ENCODE data around the gene SERINC4. TPM values are rescaled to one million over a fixed set of nuclear protein-coding genes. Genes with fewer than 3 reads are reported as not detected.

SERINC4 gene
- total and polyA plus RNA-seq, 9 of the 15 experiments (the other 6 are each of a cell fraction or from before 2014, with no cell fraction given): 0.14 to 0.86 (median 0.18) TPM; not detected in 2

DNA sequence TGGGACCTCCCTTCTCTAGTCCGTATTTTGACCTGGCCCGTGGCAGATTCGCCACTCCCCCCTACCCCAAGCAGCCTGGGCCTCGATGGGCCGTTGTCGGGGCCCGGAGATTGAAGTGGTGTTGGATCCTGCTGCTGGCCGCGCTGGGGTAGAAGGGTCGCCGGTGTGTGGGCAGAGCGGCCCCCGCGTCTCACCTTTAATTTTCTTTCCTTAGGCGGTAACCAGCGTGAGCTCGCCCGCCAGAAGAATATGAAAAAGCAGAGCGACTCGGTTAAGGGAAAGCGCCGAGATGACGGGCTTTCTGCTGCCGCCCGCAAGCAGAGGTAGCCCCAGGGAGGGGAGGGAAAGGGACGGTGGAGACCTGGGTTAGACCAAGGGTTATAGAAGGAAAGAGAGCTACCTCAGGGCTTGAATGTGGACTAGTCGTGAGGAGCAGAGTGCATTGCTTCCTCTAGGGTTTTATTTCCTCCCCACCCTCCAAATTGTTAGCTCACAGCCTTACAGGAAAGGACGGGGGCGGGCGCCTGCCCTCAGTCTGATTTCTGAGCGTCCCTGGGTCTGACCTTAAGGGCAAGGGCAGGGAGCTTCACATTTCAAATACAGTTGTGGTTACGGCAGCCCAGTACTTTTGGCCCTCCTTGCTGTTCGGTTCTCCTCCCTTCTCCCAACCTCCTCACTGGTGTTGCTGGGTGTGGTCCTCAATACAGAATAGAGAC, 7.1 kb downstream of the SERINC4 start (continued):
- TF ChIP-seq, protein P1, sequence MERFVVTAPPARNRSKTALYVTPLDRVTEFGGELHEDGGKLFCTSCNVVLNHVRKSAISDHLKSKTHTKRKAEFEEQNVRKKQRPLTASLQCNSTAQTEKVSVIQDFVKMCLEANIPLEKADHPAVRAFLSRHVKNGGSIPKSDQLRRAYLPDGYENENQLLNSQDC (CRISPR knock-in tag; IDR thresholded peaks at IDR 0.05): no peak
- TF ChIP-seq, protein P2, sequence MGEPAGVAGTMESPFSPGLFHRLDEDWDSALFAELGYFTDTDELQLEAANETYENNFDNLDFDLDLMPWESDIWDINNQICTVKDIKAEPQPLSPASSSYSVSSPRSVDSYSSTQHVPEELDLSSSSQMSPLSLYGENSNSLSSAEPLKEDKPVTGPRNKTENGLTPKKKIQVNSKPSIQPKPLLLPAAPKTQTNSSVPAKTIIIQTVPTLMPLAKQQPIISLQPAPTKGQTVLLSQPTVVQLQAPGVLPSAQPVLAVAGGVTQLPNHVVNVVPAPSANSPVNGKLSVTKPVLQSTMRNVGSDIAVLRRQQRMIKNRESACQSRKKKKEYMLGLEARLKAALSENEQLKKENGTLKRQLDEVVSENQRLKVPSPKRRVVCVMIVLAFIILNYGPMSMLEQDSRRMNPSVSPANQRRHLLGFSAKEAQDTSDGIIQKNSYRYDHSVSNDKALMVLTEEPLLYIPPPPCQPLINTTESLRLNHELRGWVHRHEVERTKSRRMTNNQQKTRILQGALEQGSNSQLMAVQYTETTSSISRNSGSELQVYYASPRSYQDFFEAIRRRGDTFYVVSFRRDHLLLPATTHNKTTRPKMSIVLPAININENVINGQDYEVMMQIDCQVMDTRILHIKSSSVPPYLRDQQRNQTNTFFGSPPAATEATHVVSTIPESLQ (CRISPR knock-in tag; IDR thresholded peaks at IDR 0.05): no peak
- no peak for TF ChIP-seq MTF1 (CRISPR knock-in tag; IDR thresholded peaks at IDR 0.05; ENCODE audit: borderline replicate concordance)
- peak; percentile 61 for TF ChIP-seq RBM22 (IDR thresholded peaks at IDR 0.05; ENCODE audit: low read depth, low read length, poor library complexity, severe bottlenecking)
- TF ChIP-seq, protein P3, sequence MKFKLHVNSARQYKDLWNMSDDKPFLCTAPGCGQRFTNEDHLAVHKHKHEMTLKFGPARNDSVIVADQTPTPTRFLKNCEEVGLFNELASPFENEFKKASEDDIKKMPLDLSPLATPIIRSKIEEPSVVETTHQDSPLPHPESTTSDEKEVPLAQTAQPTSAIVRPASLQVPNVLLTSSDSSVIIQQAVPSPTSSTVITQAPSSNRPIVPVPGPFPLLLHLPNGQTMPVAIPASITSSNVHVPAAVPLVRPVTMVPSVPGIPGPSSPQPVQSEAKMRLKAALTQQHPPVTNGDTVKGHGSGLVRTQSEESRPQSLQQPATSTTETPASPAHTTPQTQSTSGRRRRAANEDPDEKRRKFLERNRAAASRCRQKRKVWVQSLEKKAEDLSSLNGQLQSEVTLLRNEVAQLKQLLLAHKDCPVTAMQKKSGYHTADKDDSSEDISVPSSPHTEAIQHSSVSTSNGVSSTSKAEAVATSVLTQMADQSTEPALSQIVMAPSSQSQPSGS (CRISPR knock-in tag; IDR thresholded peaks at IDR 0.05): no peak
- TF ChIP-seq POLR2AphosphoS5 (IDR thresholded peaks at IDR 0.05; ENCODE audit: control insufficient read depth, insufficient read depth, low read depth, low read length): no peak; the same call in 1 of the 2 replicates
- peak; percentile 65; the same call in 1 of the 2 replicates for TF ChIP-seq ZFX (CRISPR knock-in tag; IDR thresholded peaks at IDR 0.05)
- TF ChIP-seq ZNF143 (CRISPR knock-in tag; IDR thresholded peaks at IDR 0.05): 0 out of 2 replicates have a peak, but pooled peaks have one; percentile 0
- TF ChIP-seq NFYB (IDR thresholded peaks at IDR 0.05; ENCODE audit: extremely low read depth, insufficient read length): no peak
- peak; percentile 59 for TF ChIP-seq TAF1 (IDR thresholded peaks at IDR 0.05; ENCODE audit: control insufficient read depth, extremely low read depth, insufficient read depth, low read length, severe bottlenecking)
- TF ChIP-seq, protein P4, sequence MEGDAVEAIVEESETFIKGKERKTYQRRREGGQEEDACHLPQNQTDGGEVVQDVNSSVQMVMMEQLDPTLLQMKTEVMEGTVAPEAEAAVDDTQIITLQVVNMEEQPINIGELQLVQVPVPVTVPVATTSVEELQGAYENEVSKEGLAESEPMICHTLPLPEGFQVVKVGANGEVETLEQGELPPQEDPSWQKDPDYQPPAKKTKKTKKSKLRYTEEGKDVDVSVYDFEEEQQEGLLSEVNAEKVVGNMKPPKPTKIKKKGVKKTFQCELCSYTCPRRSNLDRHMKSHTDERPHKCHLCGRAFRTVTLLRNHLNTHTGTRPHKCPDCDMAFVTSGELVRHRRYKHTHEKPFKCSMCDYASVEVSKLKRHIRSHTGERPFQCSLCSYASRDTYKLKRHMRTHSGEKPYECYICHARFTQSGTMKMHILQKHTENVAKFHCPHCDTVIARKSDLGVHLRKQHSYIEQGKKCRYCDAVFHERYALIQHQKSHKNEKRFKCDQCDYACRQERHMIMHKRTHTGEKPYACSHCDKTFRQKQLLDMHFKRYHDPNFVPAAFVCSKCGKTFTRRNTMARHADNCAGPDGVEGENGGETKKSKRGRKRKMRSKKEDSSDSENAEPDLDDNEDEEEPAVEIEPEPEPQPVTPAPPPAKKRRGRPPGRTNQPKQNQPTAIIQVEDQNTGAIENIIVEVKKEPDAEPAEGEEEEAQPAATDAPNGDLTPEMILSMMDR (IDR thresholded peaks at IDR 0.05 in 2 of 3, conservative IDR thresholded peaks at IDR 0.05 in 1 of 3; ENCODE audit: insufficient read depth in 2 of 3, low read depth in 1 of 3, low read length in 3 of 3): no peak
- TF ChIP-seq PRPF4 (IDR thresholded peaks at IDR 0.05; ENCODE audit: insufficient read depth, low read depth, low read length, poor library complexity, severe bottlenecking): no peak
- TF ChIP-seq, protein P5, sequence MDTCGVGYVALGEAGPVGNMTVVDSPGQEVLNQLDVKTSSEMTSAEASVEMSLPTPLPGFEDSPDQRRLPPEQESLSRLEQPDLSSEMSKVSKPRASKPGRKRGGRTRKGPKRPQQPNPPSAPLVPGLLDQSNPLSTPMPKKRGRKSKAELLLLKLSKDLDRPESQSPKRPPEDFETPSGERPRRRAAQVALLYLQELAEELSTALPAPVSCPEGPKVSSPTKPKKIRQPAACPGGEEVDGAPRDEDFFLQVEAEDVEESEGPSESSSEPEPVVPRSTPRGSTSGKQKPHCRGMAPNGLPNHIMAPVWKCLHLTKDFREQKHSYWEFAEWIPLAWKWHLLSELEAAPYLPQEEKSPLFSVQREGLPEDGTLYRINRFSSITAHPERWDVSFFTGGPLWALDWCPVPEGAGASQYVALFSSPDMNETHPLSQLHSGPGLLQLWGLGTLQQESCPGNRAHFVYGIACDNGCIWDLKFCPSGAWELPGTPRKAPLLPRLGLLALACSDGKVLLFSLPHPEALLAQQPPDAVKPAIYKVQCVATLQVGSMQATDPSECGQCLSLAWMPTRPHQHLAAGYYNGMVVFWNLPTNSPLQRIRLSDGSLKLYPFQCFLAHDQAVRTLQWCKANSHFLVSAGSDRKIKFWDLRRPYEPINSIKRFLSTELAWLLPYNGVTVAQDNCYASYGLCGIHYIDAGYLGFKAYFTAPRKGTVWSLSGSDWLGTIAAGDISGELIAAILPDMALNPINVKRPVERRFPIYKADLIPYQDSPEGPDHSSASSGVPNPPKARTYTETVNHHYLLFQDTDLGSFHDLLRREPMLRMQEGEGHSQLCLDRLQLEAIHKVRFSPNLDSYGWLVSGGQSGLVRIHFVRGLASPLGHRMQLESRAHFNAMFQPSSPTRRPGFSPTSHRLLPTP (IDR thresholded peaks at IDR 0.05; ENCODE audit: borderline replicate concordance, extremely low read depth, insufficient read length): no peak
- TF ChIP-seq, protein P6, sequence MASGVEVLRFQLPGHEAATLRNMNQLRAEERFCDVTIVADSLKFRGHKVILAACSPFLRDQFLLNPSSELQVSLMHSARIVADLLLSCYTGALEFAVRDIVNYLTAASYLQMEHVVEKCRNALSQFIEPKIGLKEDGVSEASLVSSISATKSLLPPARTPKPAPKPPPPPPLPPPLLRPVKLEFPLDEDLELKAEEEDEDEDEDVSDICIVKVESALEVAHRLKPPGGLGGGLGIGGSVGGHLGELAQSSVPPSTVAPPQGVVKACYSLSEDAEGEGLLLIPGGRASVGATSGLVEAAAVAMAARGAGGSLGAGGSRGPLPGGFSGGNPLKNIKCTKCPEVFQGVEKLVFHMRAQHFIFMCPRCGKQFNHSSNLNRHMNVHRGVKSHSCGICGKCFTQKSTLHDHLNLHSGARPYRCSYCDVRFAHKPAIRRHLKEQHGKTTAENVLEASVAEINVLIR (CRISPR knock-in tag; IDR thresholded peaks at IDR 0.05): no peak
